MCF 10A (cell line): ENCODE measurements around the gene UACA. TPM values are rescaled to one million over a fixed set of nuclear protein-coding genes. Genes with fewer than 3 reads are reported as not detected.

Source experiments
- BruUV-seq: library from RNA; stranded (reverse); fragments of 400-500 nt; replicated peaks from 2 replicates; lab custom pipeline; 2021; lab: Mats Ljungman, UMichigan
- CTCF ChIA-PET: fragments of 300-600 bp; sonication (Branson Sonifier 250); formaldehyde crosslinking; extraction: SDS; loops from one replicate; lab custom pipeline; 2021; ENCODE audit warnings: antibody characterized with exemption, inconsistent platforms; lab: Yijun Ruan, JAX
- POLR2A ChIA-PET: fragments of 300-600, 350-650 bp; sonication (Branson Sonifier 250); formaldehyde crosslinking; extraction: SDS; loops from one replicate; lab custom pipeline; 2020; ENCODE audit warnings: antibody characterized with exemption, inconsistent platforms; lab: Yijun Ruan, JAX
- DNase-seq: peaks from one replicate; pipeline ENCODE4 v3.0.0-alpha.2; 2018; ENCODE audit not compliant: unreplicated experiment
- H3K27ac Mint-ChIP-seq: one replicate; pipeline ENCODE4 v1.8.0; 2022; ENCODE audit warnings: mild to moderate bottlenecking, low read depth, mixed read lengths; ENCODE audit not compliant: unreplicated experiment
- H3K27me3 Mint-ChIP-seq: one replicate; pipeline ENCODE4 v1.8.0; 2022; ENCODE audit warnings: mixed read lengths; ENCODE audit not compliant: insufficient read depth, unreplicated experiment
- H3K36me3 Mint-ChIP-seq: one replicate; pipeline ENCODE4 v1.8.0; 2022; ENCODE audit warnings: mild to moderate bottlenecking, moderate library complexity, mixed read lengths; ENCODE audit not compliant: insufficient read depth, unreplicated experiment
- H3K4me1 Mint-ChIP-seq: one replicate; pipeline ENCODE4 v1.8.0; 2022; ENCODE audit warnings: mixed read lengths; ENCODE audit not compliant: insufficient read depth, unreplicated experiment
- H3K4me3 Mint-ChIP-seq: one replicate; pipeline ENCODE4 v1.8.0; 2022; ENCODE audit warnings: mild to moderate bottlenecking, moderate library complexity, mixed read lengths; ENCODE audit not compliant: unreplicated experiment
- H3K9me3 Mint-ChIP-seq: one replicate; pipeline ENCODE4 v1.8.0; 2022; ENCODE audit warnings: mixed read lengths; ENCODE audit not compliant: unreplicated experiment
- intact Hi-C: fragments of 100-400 bp; cut with micrococcal nuclease; formaldehyde crosslinking; loops from 2 replicates; pipeline ENCODE4 v1.14.1; 2022
- total RNA-seq: library from RNA; stranded (reverse); gene quantifications from 2 replicates; pipeline ENCODE4 v1.2.3, GENCODE V29; 2022
- TF ChIP-seq, protein P1 (sequence below): fragments of 200-600 bp; IDR thresholded peaks from one replicate; pipeline ENCODE4 v1.8.0; 2022; ENCODE audit warnings: antibody characterized with exemption, mild to moderate bottlenecking; ENCODE audit not compliant: unreplicated experiment

The UACA gene
- total RNA-seq, 1 experiment from 2014 or later, result 37.0 TPM

DNA sequence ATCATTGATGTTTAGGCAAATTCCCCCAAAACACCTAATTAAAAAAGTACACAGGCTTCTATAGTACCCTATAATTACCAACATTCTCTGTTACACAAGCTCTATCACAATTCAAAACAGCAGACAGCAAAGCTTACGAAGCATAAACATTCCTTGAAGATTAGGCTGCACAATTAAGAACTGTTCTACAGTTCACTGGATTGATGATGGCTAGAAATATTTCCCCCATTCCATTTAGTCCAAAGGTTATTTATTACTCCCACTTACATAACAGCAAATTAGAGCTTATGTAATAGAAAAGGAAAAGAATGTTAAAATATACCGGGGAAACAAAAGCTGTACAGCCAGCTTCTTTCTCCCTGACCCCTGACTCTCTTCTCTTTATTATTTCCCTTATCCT, 49.3 kb downstream of the UACA start:
- no peak overlapping the region for H3K4me3 Mint-ChIP-seq
- H3K27me3 Mint-ChIP-seq, result no peaks in the 10 kb centered on the region
- peaks cover 4% of the 10 kb centered on the region for H3K36me3 Mint-ChIP-seq
- POLR2A ChIA-PET, result interaction anchor here (0.7 to 2.6 kb wide), 8 partner anchors 8 to 106 kb away, joined by 3 to 10 read pairs (median 6); partner anchors contain the start of gene UACA
- DNase-seq, result no peak
- no TSS peak for BruUV-seq
- TF ChIP-seq, protein P1, sequence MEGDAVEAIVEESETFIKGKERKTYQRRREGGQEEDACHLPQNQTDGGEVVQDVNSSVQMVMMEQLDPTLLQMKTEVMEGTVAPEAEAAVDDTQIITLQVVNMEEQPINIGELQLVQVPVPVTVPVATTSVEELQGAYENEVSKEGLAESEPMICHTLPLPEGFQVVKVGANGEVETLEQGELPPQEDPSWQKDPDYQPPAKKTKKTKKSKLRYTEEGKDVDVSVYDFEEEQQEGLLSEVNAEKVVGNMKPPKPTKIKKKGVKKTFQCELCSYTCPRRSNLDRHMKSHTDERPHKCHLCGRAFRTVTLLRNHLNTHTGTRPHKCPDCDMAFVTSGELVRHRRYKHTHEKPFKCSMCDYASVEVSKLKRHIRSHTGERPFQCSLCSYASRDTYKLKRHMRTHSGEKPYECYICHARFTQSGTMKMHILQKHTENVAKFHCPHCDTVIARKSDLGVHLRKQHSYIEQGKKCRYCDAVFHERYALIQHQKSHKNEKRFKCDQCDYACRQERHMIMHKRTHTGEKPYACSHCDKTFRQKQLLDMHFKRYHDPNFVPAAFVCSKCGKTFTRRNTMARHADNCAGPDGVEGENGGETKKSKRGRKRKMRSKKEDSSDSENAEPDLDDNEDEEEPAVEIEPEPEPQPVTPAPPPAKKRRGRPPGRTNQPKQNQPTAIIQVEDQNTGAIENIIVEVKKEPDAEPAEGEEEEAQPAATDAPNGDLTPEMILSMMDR, result no peak
- intact Hi-C loops, result no loop called here
- CTCF ChIA-PET, result interaction anchor here (1.1 to 1.4 kb wide), 5 partner anchors 8 to 161 kb away, joined by 3 to 6 read pairs (median 4); no protein-coding TSS in a partner anchor
- H3K27ac Mint-ChIP-seq, result peak overlapping the region; percentile 40
- H3K9me3 Mint-ChIP-seq, result no peaks in the 10 kb centered on the region
- H3K4me1 Mint-ChIP-seq, result peaks cover 27% of the 10 kb centered on the region

- peaks cover 4% of the 10 kb centered on the region for H3K36me3 Mint-ChIP-seq
- no peak overlapping the region for H3K27ac Mint-ChIP-seq
- DNase-seq, result no peak
- ChIA-PET POLR2A (interaction anchor here (0.9 to 1.2 kb wide), 3 partner anchors 8 to 49 kb away, joined by 3 to 5 read pairs (median 4); no protein-coding TSS in a partner anchor), CTCF (no interaction called here)
- H3K9me3 Mint-ChIP-seq, result no peaks in the 10 kb centered on the region
- H3K4me3 Mint-ChIP-seq, result no peak overlapping the region
- no TSS peak for BruUV-seq
- intact Hi-C loops, result no loop called here
- H3K4me1 Mint-ChIP-seq, result peaks cover 27% of the 10 kb centered on the region
- H3K27me3 Mint-ChIP-seq, result no peaks in the 10 kb centered on the region
- TF ChIP-seq, protein P1, result no peak
Observed at GRCh38 chr15:70712271-70712670, 51.1 kb downstream of the UACA start.

GRCh38 chr15:70710714-70711113, 52.6 kb downstream of the UACA start:
- TF ChIP-seq, protein P1, result no peak
- Mint-ChIP-seq H3K9me3 (no peaks in the 10 kb centered on the region), H3K36me3 (no peaks in the 10 kb centered on the region), H3K4me3 (no peak overlapping the region), H3K27me3 (no peaks in the 10 kb centered on the region), H3K4me1 (peaks cover 27% of the 10 kb centered on the region), H3K27ac (no peak overlapping the region)
- no TSS peak for BruUV-seq
- intact Hi-C loops, result no loop called here
- POLR2A ChIA-PET, result no interaction called here
- CTCF ChIA-PET, result no interaction called here
- DNase-seq, result no peak

DNA sequence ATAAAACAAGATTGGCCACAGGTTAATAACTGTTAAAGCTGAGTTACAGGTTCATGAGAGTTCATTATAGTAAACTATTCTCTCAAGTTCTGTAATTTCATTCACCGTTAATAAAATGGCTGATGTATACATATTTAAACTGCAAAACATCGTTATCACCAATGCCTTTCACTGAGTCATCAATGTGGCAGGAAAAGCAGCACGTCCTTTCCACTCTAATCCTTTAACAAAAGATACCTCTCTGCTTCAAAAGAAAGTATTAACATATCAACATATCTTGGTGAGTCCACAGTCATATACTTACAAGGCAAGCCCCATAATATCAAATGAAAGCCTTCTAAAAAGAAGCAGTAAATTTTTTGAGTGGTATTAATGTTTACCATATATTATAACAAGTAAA, 54.5 kb downstream of the UACA start:
- H3K4me1 Mint-ChIP-seq, result peaks cover 19% of the 10 kb centered on the region
- H3K27me3 Mint-ChIP-seq, result no peaks in the 10 kb centered on the region
- no TSS peak for BruUV-seq
- TF ChIP-seq, protein P1, result no peak
- DNase-seq, result no peak
- H3K9me3 Mint-ChIP-seq, result no peaks in the 10 kb centered on the region
- CTCF ChIA-PET, result interaction anchor here (1.0 to 1.1 kb wide), 2 partner anchors 14 to 66 kb away, joined by 3 read pairs; no protein-coding TSS in a partner anchor
- H3K4me3 Mint-ChIP-seq, result no peak overlapping the region
- H3K36me3 Mint-ChIP-seq, result no peaks in the 10 kb centered on the region
- H3K27ac Mint-ChIP-seq, result no peak overlapping the region
- intact Hi-C loops, result no loop called here
- POLR2A ChIA-PET, result no interaction called here
